Liver (tissue), 3 donors: ENCODE data around the gene GPR146.

Source experiments
- CTCF ChIP-seq: fragments of 150-350 bp; IDR thresholded peaks from 2 replicates; pipeline ENCODE4 v1.5.1; 2017; ENCODE audit warnings: improper control_type of control experiment, low read depth, low read length; ENCODE audit not compliant: missing input control
- HNF4G ChIP-seq: IDR thresholded peaks from 2 replicates; pipeline ENCODE4 v1.6.1; 2016; ENCODE audit warnings: antibody characterized with exemption
- YY1 ChIP-seq: IDR thresholded peaks from 2 replicates; pipeline ENCODE4 v1.6.1; 2016; ENCODE audit warnings: antibody characterized with exemption, mild to moderate bottlenecking
- TF ChIP-seq, protein P1 (sequence below): IDR thresholded peaks from 2 replicates; pipeline ENCODE4 v1.6.1; 2016; ENCODE audit warnings: antibody characterized with exemption, mild to moderate bottlenecking
- donor health status: healthy.
- donor health status: healthy.

GRCh38 chr7:1080252-1080920 is 36.0 kb downstream of the GPR146 start:
- TF ChIP-seq CTCF: no peak
- TF ChIP-seq, protein P1, sequence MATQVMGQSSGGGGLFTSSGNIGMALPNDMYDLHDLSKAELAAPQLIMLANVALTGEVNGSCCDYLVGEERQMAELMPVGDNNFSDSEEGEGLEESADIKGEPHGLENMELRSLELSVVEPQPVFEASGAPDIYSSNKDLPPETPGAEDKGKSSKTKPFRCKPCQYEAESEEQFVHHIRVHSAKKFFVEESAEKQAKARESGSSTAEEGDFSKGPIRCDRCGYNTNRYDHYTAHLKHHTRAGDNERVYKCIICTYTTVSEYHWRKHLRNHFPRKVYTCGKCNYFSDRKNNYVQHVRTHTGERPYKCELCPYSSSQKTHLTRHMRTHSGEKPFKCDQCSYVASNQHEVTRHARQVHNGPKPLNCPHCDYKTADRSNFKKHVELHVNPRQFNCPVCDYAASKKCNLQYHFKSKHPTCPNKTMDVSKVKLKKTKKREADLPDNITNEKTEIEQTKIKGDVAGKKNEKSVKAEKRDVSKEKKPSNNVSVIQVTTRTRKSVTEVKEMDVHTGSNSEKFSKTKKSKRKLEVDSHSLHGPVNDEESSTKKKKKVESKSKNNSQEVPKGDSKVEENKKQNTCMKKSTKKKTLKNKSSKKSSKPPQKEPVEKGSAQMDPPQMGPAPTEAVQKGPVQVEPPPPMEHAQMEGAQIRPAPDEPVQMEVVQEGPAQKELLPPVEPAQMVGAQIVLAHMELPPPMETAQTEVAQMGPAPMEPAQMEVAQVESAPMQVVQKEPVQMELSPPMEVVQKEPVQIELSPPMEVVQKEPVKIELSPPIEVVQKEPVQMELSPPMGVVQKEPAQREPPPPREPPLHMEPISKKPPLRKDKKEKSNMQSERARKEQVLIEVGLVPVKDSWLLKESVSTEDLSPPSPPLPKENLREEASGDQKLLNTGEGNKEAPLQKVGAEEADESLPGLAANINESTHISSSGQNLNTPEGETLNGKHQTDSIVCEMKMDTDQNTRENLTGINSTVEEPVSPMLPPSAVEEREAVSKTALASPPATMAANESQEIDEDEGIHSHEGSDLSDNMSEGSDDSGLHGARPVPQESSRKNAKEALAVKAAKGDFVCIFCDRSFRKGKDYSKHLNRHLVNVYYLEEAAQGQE: no peak
- TF ChIP-seq YY1: no peak
- no peak for TF ChIP-seq HNF4G
